OCI-LY3 (cell line): Measurements from ENCODE around the gene DDIT3.

ENCODE experiments used
- H2AFZ ChIP-seq: fragments of 200-600, 300-600 bp; shearing (Covaris generic); 2 replicates; pipeline ENCODE4 v1.6.0; 2014; ENCODE audit warnings: antibody characterized with exemption, low read depth, low read length
- H3K27ac ChIP-seq: fragments of 200-600, 300-600 bp; sonication (generic); 2 replicates; pipeline ENCODE4 v1.5.1; 2014; ENCODE audit warnings: mild to moderate bottlenecking, low read length, moderate library complexity, mixed read lengths
- H3K27me3 ChIP-seq: fragments of 200-600, 300-600 bp; sonication (generic); 2 replicates; pipeline ENCODE4 v1.6.1; 2014; ENCODE audit warnings: low read depth, low read length, mixed read lengths
- H3K36me3 ChIP-seq: fragments of 200-600, 300-600 bp; sonication (generic); replicated peaks from 2 replicates; pipeline ENCODE3; 2014; ENCODE audit warnings: low read depth, low read length, mixed read lengths
- H3K4me1 ChIP-seq: fragments of 300-600, 200-600 bp; sonication (generic); 2 replicates; pipeline ENCODE4 v1.6.1; 2014; ENCODE audit warnings: low read length, mixed read lengths
- H3K4me2 ChIP-seq: fragments of 200-600, 300-600 bp; sonication (generic); 2 replicates; pipeline ENCODE4 v1.6.1; 2014; ENCODE audit warnings: low read length, mixed read lengths
- H3K4me3 ChIP-seq: fragments of 300-600, 200-600 bp; sonication (generic); 2 replicates; pipeline ENCODE4 v1.5.1; 2014; ENCODE audit warnings: antibody characterized with exemption, mild to moderate bottlenecking, low read length, moderate library complexity
- H3K79me2 ChIP-seq: fragments of 300-600, 200-600 bp; shearing (Covaris generic); 2 replicates; pipeline ENCODE4 v1.6.1; 2014; ENCODE audit warnings: mild to moderate bottlenecking, low read length, mixed read lengths
- H3K9ac ChIP-seq: fragments of 300-600, 200-600 bp; shearing (Covaris generic); 2 replicates; pipeline ENCODE4 v1.6.0; 2014; ENCODE audit warnings: mild to moderate bottlenecking, low read length, moderate library complexity
- H3K9me3 ChIP-seq: fragments of 200-600, 300-600 bp; shearing (Covaris generic); 2 replicates; pipeline ENCODE4 v1.6.1; 2014; ENCODE audit warnings: low read length, mixed read lengths; ENCODE audit not compliant: insufficient read depth
- H4K20me1 ChIP-seq: fragments of 200-600, 300-600 bp; sonication (generic); 2 replicates; pipeline ENCODE4 v1.6.1; 2016; ENCODE audit warnings: low read length, mixed read lengths; ENCODE audit not compliant: insufficient read depth
- EZH2phosphoT487 ChIP-seq: fragments of 200-600 bp; shearing (Covaris generic); IDR thresholded peaks from 2 replicates; pipeline ENCODE4 v1.6.1; 2018; ENCODE audit warnings: antibody characterized with exemption, mixed run types, low read depth
- TF ChIP-seq, protein P1 (sequence below): fragments of 200-600, 300-600 bp; sonication (generic); IDR thresholded peaks from 2 replicates; pipeline ENCODE4 v1.5.1; 2014; ENCODE audit warnings: antibody characterized with exemption, low read length, low read depth

The DDIT3 gene

GRCh38 chr12:57527184-57527583 is 6.9 kb upstream of the DDIT3 start:
- TF ChIP-seq EZH2phosphoT487: no peak
- TF ChIP-seq, protein P1, sequence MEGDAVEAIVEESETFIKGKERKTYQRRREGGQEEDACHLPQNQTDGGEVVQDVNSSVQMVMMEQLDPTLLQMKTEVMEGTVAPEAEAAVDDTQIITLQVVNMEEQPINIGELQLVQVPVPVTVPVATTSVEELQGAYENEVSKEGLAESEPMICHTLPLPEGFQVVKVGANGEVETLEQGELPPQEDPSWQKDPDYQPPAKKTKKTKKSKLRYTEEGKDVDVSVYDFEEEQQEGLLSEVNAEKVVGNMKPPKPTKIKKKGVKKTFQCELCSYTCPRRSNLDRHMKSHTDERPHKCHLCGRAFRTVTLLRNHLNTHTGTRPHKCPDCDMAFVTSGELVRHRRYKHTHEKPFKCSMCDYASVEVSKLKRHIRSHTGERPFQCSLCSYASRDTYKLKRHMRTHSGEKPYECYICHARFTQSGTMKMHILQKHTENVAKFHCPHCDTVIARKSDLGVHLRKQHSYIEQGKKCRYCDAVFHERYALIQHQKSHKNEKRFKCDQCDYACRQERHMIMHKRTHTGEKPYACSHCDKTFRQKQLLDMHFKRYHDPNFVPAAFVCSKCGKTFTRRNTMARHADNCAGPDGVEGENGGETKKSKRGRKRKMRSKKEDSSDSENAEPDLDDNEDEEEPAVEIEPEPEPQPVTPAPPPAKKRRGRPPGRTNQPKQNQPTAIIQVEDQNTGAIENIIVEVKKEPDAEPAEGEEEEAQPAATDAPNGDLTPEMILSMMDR: no peak
- H3K27me3 ChIP-seq: no peaks in the 10 kb centered on the region
- no peak overlapping the region for H3K27ac ChIP-seq
- 0 out of 2 replicates have a peak, but pooled peaks cover 9% of the 10 kb centered on the region for H4K20me1 ChIP-seq
- H2AFZ ChIP-seq: no peak overlapping the region
- peaks cover 31% of the 10 kb centered on the region for H3K36me3 ChIP-seq
- no peak overlapping the region for H3K4me2 ChIP-seq
- H3K9ac ChIP-seq: no peak overlapping the region
- peaks cover 17% of the 10 kb centered on the region for H3K79me2 ChIP-seq
- peaks cover 11% of the 10 kb centered on the region for H3K4me1 ChIP-seq
- no peak overlapping the region for H3K4me3 ChIP-seq
- no peaks in the 10 kb centered on the region for H3K9me3 ChIP-seq

GRCh38 chr12:57526477-57527126 is 6.3 kb upstream of the DDIT3 start:
- H2AFZ ChIP-seq: no peak overlapping the region
- no peak overlapping the region for H3K27ac ChIP-seq
- H3K27me3 ChIP-seq: no peaks in the 10 kb centered on the region
- TF ChIP-seq EZH2phosphoT487: no peak
- TF ChIP-seq, protein P1: no peak
- no peak overlapping the region for H3K4me3 ChIP-seq
- no peaks in the 10 kb centered on the region for H3K9me3 ChIP-seq
- H4K20me1 ChIP-seq: 0 out of 2 replicates have a peak, but pooled peaks cover 9% of the 10 kb centered on the region
- peaks cover 31% of the 10 kb centered on the region for H3K36me3 ChIP-seq
- H3K4me1 ChIP-seq: peaks cover 16% of the 10 kb centered on the region
- H3K4me2 ChIP-seq: no peak overlapping the region
- peaks cover 17% of the 10 kb centered on the region for H3K79me2 ChIP-seq
- H3K9ac ChIP-seq: no peak overlapping the region

DNA sequence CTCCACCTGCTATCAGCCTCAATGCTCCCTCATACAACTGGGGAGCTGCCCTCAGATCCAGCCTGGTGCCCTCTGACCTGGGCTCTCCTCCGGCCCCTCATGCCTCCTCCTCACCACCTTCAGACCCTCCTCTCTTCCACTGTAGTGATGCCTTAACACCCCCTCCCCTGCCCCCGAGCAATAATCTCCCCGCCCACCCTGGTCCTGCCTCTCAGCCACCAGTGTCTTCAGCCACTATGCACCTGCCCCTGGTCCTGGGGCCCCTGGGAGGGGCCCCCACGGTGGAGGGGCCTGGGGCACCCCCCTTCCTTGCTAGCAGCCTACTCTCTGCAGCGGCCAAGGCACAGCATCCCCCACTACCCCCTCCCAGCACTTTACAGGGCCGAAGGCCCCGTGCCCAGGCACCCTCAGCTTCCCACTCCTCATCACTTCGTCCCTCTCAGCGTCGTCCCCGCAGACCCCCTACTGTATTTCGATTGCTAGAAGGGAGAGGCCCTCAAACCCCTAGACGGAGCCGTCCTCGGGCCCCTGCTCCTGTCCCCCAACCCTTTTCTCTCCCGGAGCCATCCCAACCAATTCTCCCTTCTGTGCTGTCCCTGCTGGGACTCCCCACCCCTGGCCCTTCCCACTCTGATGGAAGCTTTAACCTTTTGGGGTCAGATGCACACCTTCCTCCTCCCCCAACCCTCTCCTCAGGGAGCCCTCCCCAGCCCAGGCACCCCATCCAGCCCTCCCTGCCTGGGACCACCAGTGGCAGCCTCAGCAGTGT is 5.5 kb upstream of the DDIT3 start:
- H3K79me2 ChIP-seq: peaks cover 17% of the 10 kb centered on the region
- no peak overlapping the region for H3K27ac ChIP-seq
- H3K4me1 ChIP-seq: peaks cover 24% of the 10 kb centered on the region
- H2AFZ ChIP-seq: no peak overlapping the region
- H3K36me3 ChIP-seq: peaks cover 30% of the 10 kb centered on the region
- TF ChIP-seq EZH2phosphoT487: no peak
- TF ChIP-seq, protein P1: no peak
- no peak overlapping the region for H3K4me3 ChIP-seq
- no peaks in the 10 kb centered on the region for H3K9me3 ChIP-seq
- 0 out of 2 replicates have a peak, but pooled peaks cover 9% of the 10 kb centered on the region for H4K20me1 ChIP-seq
- H3K4me2 ChIP-seq: no peak overlapping the region
- H3K27me3 ChIP-seq: no peaks in the 10 kb centered on the region
- no peak overlapping the region for H3K9ac ChIP-seq
